Peyer's patch (tissue), 4 donors: Measurements from ENCODE around the gene TIMP1.

Experiments
- POLR2A ChIP-seq, 2 donors: fragments of 450-650 bp; IDR thresholded peaks; one replicate each; pipeline ENCODE4 v1.5.1; 2017; ENCODE audit warnings: antibody characterized with exemption in 2 of 2, mild to moderate bottlenecking in 2 of 2, moderate library complexity in 2 of 2
- TF ChIP-seq, protein P1 (sequence below), 6 experiments: fragments of 450-650 bp in 4 of 6; fragments of 200-600 bp in 2 of 6; sonication (generic) in 1 of 6; IDR thresholded peaks; one replicate each; pipeline ENCODE4 v1.5.1; 2017 to 2019; ENCODE audit warnings: antibody characterized with exemption in 6 of 6, mild to moderate bottlenecking in 3 of 6, moderate library complexity in 1 of 6

DNA sequence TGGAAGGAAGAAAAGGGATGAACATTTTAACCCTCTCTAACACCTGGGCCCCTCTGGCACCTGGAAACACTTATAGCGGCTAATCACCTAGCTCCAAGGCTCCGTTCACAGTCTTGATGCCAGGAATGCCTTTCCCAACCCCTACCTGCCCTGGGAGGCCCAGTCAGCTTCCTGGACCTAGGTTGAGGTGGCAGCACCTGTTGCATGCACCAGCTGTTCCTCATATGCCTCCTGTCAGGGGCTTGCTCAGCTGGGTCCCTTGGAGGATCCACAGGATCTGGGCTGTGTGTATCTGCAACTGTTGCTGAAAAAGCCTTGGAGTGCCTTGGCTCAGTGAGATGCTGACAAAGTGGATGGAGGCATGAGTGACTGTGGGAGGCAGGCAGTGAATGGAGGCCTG lies 43.1 kb downstream of the TIMP1 start:
- TF ChIP-seq, protein P1, sequence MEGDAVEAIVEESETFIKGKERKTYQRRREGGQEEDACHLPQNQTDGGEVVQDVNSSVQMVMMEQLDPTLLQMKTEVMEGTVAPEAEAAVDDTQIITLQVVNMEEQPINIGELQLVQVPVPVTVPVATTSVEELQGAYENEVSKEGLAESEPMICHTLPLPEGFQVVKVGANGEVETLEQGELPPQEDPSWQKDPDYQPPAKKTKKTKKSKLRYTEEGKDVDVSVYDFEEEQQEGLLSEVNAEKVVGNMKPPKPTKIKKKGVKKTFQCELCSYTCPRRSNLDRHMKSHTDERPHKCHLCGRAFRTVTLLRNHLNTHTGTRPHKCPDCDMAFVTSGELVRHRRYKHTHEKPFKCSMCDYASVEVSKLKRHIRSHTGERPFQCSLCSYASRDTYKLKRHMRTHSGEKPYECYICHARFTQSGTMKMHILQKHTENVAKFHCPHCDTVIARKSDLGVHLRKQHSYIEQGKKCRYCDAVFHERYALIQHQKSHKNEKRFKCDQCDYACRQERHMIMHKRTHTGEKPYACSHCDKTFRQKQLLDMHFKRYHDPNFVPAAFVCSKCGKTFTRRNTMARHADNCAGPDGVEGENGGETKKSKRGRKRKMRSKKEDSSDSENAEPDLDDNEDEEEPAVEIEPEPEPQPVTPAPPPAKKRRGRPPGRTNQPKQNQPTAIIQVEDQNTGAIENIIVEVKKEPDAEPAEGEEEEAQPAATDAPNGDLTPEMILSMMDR (IDR thresholded peaks at IDR 0.05): no peak
- no peak for TF ChIP-seq POLR2A (IDR thresholded peaks at IDR 0.05)
